Neural progenitor cell (in vitro differentiated cells): ENCODE data around the gene LMO1. TPM values are rescaled to one million over a fixed set of nuclear protein-coding genes. Genes with fewer than 3 reads are reported as not detected.

Experiments used
- DNase-seq: peaks from one replicate; pipeline ENCODE4 v3.0.0-alpha.2; 2016; ENCODE audit warnings: low spot score
- H2AFZ ChIP-seq: fragments of 200-600 bp; sonication (generic); replicated peaks from 2 replicates; pipeline ENCODE4 v1.6.1; 2016; ENCODE audit warnings: antibody characterized with exemption
- H3F3A ChIP-seq: fragments of 200-600 bp; sonication (generic); 2 replicates; pipeline ENCODE4 v1.6.1; 2016; ENCODE audit warnings: antibody characterized with exemption, low read depth
- H3K27ac ChIP-seq: fragments of 200-600 bp; sonication (generic); 2 replicates; pipeline ENCODE4 v1.5.1; 2016; ENCODE audit warnings: mild to moderate bottlenecking
- H3K27me3 ChIP-seq: fragments of 200-600 bp; sonication (generic); 2 replicates; pipeline ENCODE4 v1.6.1; 2016; ENCODE audit warnings: mild to moderate bottlenecking, moderate library complexity
- H3K36me3 ChIP-seq: fragments of 200-600 bp; sonication (generic); 2 replicates; pipeline ENCODE4 v1.5.1; 2016
- H3K4me1 ChIP-seq: fragments of 200-600 bp; sonication (generic); 2 replicates; pipeline ENCODE4 v1.6.1; 2016; ENCODE audit warnings: mixed run types
- H3K4me2 ChIP-seq: fragments of 200-600 bp; sonication (generic); 2 replicates; pipeline ENCODE4 v1.6.1; 2016
- H3K4me3 ChIP-seq: fragments of 200-600 bp; sonication (generic); 2 replicates; pipeline ENCODE4 v1.5.1; 2016
- H3K79me2 ChIP-seq: fragments of 200-600 bp; sonication (generic); 2 replicates; pipeline ENCODE4 v1.6.1; 2016; ENCODE audit warnings: low read depth
- H3K9ac ChIP-seq: fragments of 200-600 bp; sonication (generic); 2 replicates; pipeline ENCODE4 v1.6.1; 2016
- H3K9me3 ChIP-seq: fragments of 200-600 bp; sonication (generic); 2 replicates; pipeline ENCODE4 v1.5.1; 2016; ENCODE audit warnings: low read depth
- H4K20me1 ChIP-seq: fragments of 200-600 bp; sonication (generic); 2 replicates; pipeline ENCODE4 v1.6.1; 2016; ENCODE audit warnings: low read depth
- H3K27ac Mint-ChIP-seq: 3 replicates; pipeline ENCODE4 v1.8.0; 2021; ENCODE audit warnings: mixed read lengths
- H3K27me3 Mint-ChIP-seq: 2 replicates; pipeline ENCODE4 v1.8.0; 2022; ENCODE audit warnings: low read depth, mild to moderate bottlenecking, inconsistent platforms, moderate library complexity, mixed read lengths; ENCODE audit not compliant: insufficient read depth
- H3K36me3 Mint-ChIP-seq: 3 replicates; pipeline ENCODE4 v1.8.0; 2021; ENCODE audit warnings: mixed read lengths
- H3K4me1 Mint-ChIP-seq: 3 replicates; pipeline ENCODE4 v1.8.0; 2021; ENCODE audit warnings: mixed read lengths
- H3K4me3 Mint-ChIP-seq: 3 replicates; pipeline ENCODE4 v1.8.0; 2021; ENCODE audit warnings: mild to moderate bottlenecking, moderate library complexity, mixed read lengths
- H3K9me3 Mint-ChIP-seq: 3 replicates; pipeline ENCODE4 v1.8.0; 2020; ENCODE audit warnings: mixed read lengths
- CTCF ChIP-seq: fragments of 200-600 bp; sonication (generic); IDR thresholded peaks from 2 replicates; pipeline ENCODE4 v1.5.1; 2017; ENCODE audit warnings: antibody characterized with exemption, mild to moderate bottlenecking
- EZH2 ChIP-seq: fragments of 200-600 bp; sonication (generic); IDR thresholded peaks from 2 replicates; pipeline ENCODE4 v1.6.1; 2017; ENCODE audit warnings: antibody characterized with exemption, mild to moderate bottlenecking, moderate library complexity
- EZH2phosphoT487 ChIP-seq: fragments of 200-600 bp; sonication (generic); IDR thresholded peaks from 2 replicates; pipeline ENCODE4 v1.6.1; 2017; ENCODE audit warnings: antibody characterized with exemption
- total RNA-seq: library from RNA; depleted of rRNA; stranded (reverse); fragments of >200 nt; gene quantifications from 2 replicates; pipeline ENCODE4 v1.2.3, GENCODE V29; 2015; ENCODE audit warnings: low replicate concordance

The LMO1 gene
- total RNA-seq, 1 donor from 2014 or later: 2.9 TPM

GRCh38 chr11:8291421-8292350, 28.0 kb upstream of the LMO1 start:
- Histone ChIP-seq H2AFZ (no peak overlapping the region), H3F3A (peaks cover 14% of the 10 kb centered on the region), H3K9ac (no peak overlapping the region), H3K4me3 (no peak overlapping the region), H4K20me1 (peaks cover 5% of the 10 kb centered on the region), H3K79me2 (no peaks in the 10 kb centered on the region), H3K9me3 (no peaks in the 10 kb centered on the region), H3K4me2 (no peak overlapping the region), H3K36me3 (no peaks in the 10 kb centered on the region), H3K27ac (no peak overlapping the region), H3K27me3 (peaks cover 7% of the 10 kb centered on the region), H3K4me1 (peaks cover 20% of the 10 kb centered on the region)
- peak; percentile 1 for DNase-seq
- Mint-ChIP-seq H3K9me3 (no peaks in the 10 kb centered on the region), H3K4me1 (peaks cover 41% of the 10 kb centered on the region), H3K36me3 (no peaks in the 10 kb centered on the region), H3K4me3 (peak overlapping the region; percentile 30), H3K27ac (peak overlapping the region; percentile 82), H3K27me3 (peaks cover 17% of the 10 kb centered on the region)
- TF ChIP-seq EZH2 (no peak), EZH2phosphoT487 (no peak)

- H3K4me3 Mint-ChIP-seq: peak overlapping the region; percentile 46
- H3K27me3 ChIP-seq: peaks cover 7% of the 10 kb centered on the region
- TF ChIP-seq CTCF: no peak
- no peak for TF ChIP-seq EZH2phosphoT487
- no peak for TF ChIP-seq EZH2
- H3K27ac Mint-ChIP-seq: peak overlapping the region; percentile 93
- peaks cover 20% of the 10 kb centered on the region for H3K4me1 ChIP-seq
- H3K36me3 ChIP-seq: no peaks in the 10 kb centered on the region
- H2AFZ ChIP-seq: no peak overlapping the region
- H3K4me2 ChIP-seq: peak overlapping the region; percentile 56
- no peaks in the 10 kb centered on the region for H3K36me3 Mint-ChIP-seq
- no peaks in the 10 kb centered on the region for H3K79me2 ChIP-seq
- DNase-seq: peak; percentile 2
- no peak overlapping the region for H3K27ac ChIP-seq
- H3K9me3 Mint-ChIP-seq: no peaks in the 10 kb centered on the region
- H3K4me3 ChIP-seq: no peak overlapping the region
- peaks cover 36% of the 10 kb centered on the region for H3K4me1 Mint-ChIP-seq
- peaks cover 14% of the 10 kb centered on the region for H3F3A ChIP-seq
- H3K27me3 Mint-ChIP-seq: peaks cover 15% of the 10 kb centered on the region
- H4K20me1 ChIP-seq: peaks cover 5% of the 10 kb centered on the region
- H3K9me3 ChIP-seq: no peaks in the 10 kb centered on the region
- H3K9ac ChIP-seq: no peak overlapping the region
Measured at GRCh38 chr11:8290081-8290810, 26.6 kb upstream of the LMO1 start.

GRCh38 chr11:8289492-8289918, 25.8 kb upstream of the LMO1 start:
- H3K36me3 Mint-ChIP-seq: no peaks in the 10 kb centered on the region
- Histone ChIP-seq H3K9ac (no peak overlapping the region), H3K27ac (no peak overlapping the region), H3K9me3 (no peaks in the 10 kb centered on the region), H2AFZ (no peak overlapping the region), H3K4me1 (peaks cover 20% of the 10 kb centered on the region), H3K4me3 (no peak overlapping the region), H3K27me3 (peaks cover 7% of the 10 kb centered on the region), H3K79me2 (no peaks in the 10 kb centered on the region), H4K20me1 (peaks cover 5% of the 10 kb centered on the region), H3F3A (peaks cover 18% of the 10 kb centered on the region), H3K4me2 (peak overlapping the region; percentile 56), H3K36me3 (no peaks in the 10 kb centered on the region)
- DNase-seq: peak; percentile 76
- peak overlapping the region; percentile 93 for H3K27ac Mint-ChIP-seq
- peaks cover 40% of the 10 kb centered on the region for H3K4me1 Mint-ChIP-seq
- peaks cover 15% of the 10 kb centered on the region for H3K27me3 Mint-ChIP-seq
- TF ChIP-seq EZH2phosphoT487 (no peak), CTCF (no peak), EZH2 (no peak)
- peak overlapping the region; percentile 46 for H3K4me3 Mint-ChIP-seq
- no peaks in the 10 kb centered on the region for H3K9me3 Mint-ChIP-seq
